Motor neuron (in vitro differentiated cells): Measurements from ENCODE around the gene KLHL29. TPM values are rescaled to one million over a fixed set of nuclear protein-coding genes. Genes with fewer than 3 reads are reported as not detected.

ENCODE experiments used
- ATAC-seq, 8 experiments: fragments of 200-7000 bp; cut with Tn5 transposase; replicated peaks in 6 of 8; 2 replicates each; pipeline ENCODE4 v1.8.0; 2021; ENCODE audit warnings: mild to moderate bottlenecking in 8 of 8, moderate library complexity in 8 of 8
- H3K27ac ChIP-seq, 2 donors: fragments of 250-450 bp; sonication (Bioruptor Pico); 2 replicates each; pipeline ENCODE4 v1.9.0; 2021; ENCODE audit warnings: antibody characterized with exemption in 2 of 2, mild to moderate bottlenecking in 2 of 2, moderate library complexity in 1 of 2
- H3K4me1 ChIP-seq, 2 donors: fragments of 250-450 bp; sonication (Bioruptor Pico); replicated peaks in 1 of 2; 2 replicates each; pipeline ENCODE4 v1.6.1; 2021; ENCODE audit warnings: antibody characterized with exemption in 2 of 2, mild to moderate bottlenecking in 2 of 2, moderate library complexity in 1 of 2
- H3K4me3 ChIP-seq, 5 donors: fragments of 250-450 bp; sonication (Bioruptor Pico); 2 replicates each; pipeline ENCODE4 v1.9.0; 2021; ENCODE audit warnings: antibody characterized with exemption in 5 of 5, mild to moderate bottlenecking in 5 of 5, moderate library complexity in 4 of 5
- WGBS, 10 experiments: fragments of 450-650 bp; shearing (Covaris generic); methylation state at CpG; one replicate each; pipeline ENCODE4 v1.0.0; 2022; 5-methylcytosine and 5-hydroxymethylcytosine counted together
- in situ Hi-C, 9 experiments: fragments of 400-800 bp; cut with MboI; loops; one replicate each; pipeline ENCODE4 v1.15.0; 2021; ENCODE audit warnings: low sequenced_read_pairs in 9 of 9, low pct_unique_long_range_greater_than_20kb in 2 of 9; ENCODE audit not compliant: unreplicated experiment in 9 of 9
- total RNA-seq, 8 experiments: library from RNA; unstranded; fragments of 300-600 nt; gene quantifications; 2 replicates each; pipeline versions ENCODE4 v1.2.3 to v1.2.4, GENCODE V29; 2022

Gene KLHL29
- total RNA-seq, 8 experiments from 2014 or later, result 4.1 to 58.7 (median 5.4) TPM

DNA sequence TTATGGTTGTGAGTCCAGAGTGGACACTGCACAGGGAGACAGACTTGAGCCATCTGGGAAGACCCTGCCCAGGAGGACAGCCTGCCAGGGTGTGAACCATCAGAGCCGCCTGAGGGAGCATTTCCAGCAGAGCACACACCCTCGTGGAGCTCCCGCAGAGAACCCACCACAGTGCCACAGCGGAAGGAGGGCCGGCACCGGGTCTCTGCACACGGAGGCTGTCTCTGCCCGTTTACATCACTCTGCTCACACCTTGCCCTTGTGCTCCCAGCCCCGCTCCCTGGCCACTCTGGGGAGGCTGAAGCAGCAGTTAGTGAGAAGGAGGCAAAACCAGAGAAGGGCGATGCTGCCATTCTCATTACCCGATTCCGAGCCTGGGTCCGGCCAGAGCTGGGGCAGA lies 161.9 kb downstream of the KLHL29 start:
- H3K4me3 ChIP-seq, result no peak overlapping the region
- in situ Hi-C loops, result no loop called here
- no peak for ATAC-seq
- peaks cover 64 to 65% of the 10 kb centered on the region in 2 donors for H3K4me1 ChIP-seq
- 60 to 100% (median 95%) methylated on average over 1 to 4 of the region's 13 CpGs; no CpG with 5 or more reads in 4 of the 10 experiments for WGBS, 10 experiments
- no peak overlapping the region for H3K27ac ChIP-seq

DNA sequence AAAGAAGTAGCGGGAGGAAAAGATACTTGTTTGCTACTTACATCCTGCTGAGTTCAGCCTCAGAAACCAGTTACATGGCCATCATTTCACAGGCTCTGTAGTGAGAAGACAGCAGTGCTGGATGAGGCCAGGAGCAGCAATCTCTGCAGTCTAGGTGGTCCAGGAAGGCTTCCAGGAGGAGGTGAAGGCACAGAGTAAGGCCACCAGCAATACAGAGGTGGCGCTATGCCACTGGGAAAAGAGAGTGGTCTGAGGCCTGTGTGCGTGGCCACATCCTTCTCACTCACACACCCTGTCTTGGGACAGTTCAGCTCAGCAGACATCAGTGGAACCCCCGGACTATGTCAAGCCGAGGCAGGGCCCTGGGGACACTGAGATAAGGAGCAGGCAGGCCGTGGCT lies 162.7 kb downstream of the KLHL29 start:
- no peak overlapping the region for H3K4me3 ChIP-seq
- H3K27ac ChIP-seq, result no peak overlapping the region
- WGBS, 10 experiments, result 67 to 100% (median 90%) methylated on average over 1 to 5 of the region's 6 CpGs; no CpG with 5 or more reads in 4 of the 10 experiments
- no peak for ATAC-seq
- in situ Hi-C loops, result no loop called here
- peaks cover 63 to 64% of the 10 kb centered on the region in 2 donors for H3K4me1 ChIP-seq

DNA sequence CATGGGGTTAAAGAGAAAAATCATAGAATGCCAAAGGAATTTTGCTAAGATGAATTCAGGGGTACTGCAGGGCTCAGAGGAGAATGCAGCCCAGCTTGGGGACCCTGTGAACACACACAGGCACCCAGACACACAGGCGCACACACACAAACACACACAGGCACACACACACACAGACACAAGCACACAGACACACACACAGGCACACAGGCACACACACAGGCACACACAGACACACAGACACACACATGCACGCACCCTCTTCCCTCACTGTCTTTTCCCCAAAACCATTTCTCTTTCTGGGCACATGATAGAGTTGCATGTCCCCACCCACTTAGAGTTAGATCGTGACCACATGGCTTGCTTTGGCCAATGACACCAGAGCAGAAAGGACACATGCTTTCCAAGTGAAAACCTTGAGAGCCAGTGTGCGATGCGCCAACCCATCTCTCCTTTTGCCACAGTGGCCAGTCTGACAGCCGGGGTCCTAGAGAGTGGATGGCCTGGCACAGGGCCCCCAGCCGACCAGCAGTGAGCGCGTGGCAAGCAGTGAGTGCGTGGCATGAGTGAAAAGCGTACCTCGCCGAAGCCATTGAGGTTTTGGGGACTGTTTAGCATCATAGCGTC lies 163.3 kb downstream of the KLHL29 start:
- Histone ChIP-seq H3K4me1 (peaks cover 57 to 62% of the 10 kb centered on the region in 2 donors), H3K4me3 (no peak overlapping the region), H3K27ac (no peak overlapping the region)
- 91 to 100% (median 100%) methylated on average over 1 to 8 of the region's 14 CpGs; no CpG with 5 or more reads in 3 of the 10 experiments for WGBS, 10 experiments
- in situ Hi-C loops, result no loop called here
- peak in 3 of 8 experiments; percentile 11 to 38 (median 22) for ATAC-seq

DNA sequence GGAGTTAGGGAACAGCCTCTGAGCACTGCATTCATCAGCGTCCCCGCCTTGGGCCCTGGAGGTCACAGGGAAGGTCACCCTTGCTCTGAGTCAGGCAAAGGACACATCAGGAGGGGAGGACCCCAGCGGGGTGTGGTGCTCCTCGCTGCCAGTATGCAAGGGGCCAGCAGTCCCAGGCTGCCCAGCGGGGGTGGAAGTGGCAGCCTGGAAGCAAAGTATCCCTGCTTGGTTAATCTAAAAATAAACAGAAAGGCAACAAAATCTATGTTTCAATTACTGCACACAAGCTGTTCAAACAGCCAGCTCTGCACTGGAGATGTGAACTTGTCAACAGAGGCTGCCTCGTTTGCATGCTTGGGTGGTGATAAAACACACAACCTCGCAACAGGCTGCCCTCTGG lies 164.1 kb downstream of the KLHL29 start:
- H3K4me3 ChIP-seq, result no peak overlapping the region
- ATAC-seq, result peak in 6 of 8 experiments; percentile 7 to 75 (median 18)
- in situ Hi-C loops, result no loop called here
- 10 to 100% (median 70%) methylated on average over 1 to 4 of the region's 7 CpGs; no CpG with 5 or more reads in 2 of the 10 experiments for WGBS, 10 experiments
- H3K27ac ChIP-seq, result no peak overlapping the region
- peaks cover 56 to 60% of the 10 kb centered on the region in 2 donors for H3K4me1 ChIP-seq

DNA sequence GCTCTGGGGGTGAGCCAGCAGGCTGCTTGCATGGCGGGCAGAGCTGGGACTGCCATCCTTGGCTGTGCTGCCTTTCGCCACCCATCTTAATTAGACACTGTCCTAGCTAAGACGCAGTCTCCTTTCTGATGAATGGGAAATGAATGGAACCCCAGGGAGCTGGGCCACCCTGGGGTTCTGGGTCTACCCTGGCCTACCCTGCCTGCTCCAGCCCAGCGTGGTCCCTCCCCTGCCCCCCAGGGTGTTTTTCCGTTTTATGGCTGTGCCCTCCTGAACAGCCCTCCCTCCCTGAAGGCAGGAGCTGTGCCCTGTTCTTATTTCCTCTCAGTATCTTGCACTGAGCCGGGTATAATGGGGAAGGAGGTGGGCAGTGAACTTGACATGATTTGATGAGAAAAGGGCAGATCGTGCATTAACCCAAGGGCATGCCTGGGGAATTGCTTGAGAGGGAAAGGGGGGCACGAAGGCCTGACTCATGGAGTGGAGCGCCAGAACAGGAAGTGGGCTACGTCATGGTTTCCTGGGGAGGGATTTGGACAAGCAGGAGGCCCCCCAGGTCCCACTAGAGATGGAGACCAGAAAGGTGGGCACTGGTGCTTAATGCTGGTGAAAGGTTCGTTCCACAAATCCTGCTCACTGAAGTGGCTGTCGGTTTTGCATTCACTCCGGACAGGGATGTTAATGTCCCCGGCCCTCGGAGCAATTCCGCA lies 165.0 kb downstream of the KLHL29 start:
- in situ Hi-C loops, result no loop called here
- H3K4me1 ChIP-seq, result peaks cover 61 to 65% of the 10 kb centered on the region in 2 donors
- H3K4me3 ChIP-seq, result no peak overlapping the region
- ATAC-seq, result peak in 2 of 8 experiments; percentile 3 to 30
- WGBS, 10 experiments, result 32 to 80% (median 47%) methylated on average over 2 to 12 of the region's 16 CpGs; no CpG with 5 or more reads in 5 of the 10 experiments
- H3K27ac ChIP-seq, result peak overlapping the region in 1 of 2 donors; percentile 30

DNA sequence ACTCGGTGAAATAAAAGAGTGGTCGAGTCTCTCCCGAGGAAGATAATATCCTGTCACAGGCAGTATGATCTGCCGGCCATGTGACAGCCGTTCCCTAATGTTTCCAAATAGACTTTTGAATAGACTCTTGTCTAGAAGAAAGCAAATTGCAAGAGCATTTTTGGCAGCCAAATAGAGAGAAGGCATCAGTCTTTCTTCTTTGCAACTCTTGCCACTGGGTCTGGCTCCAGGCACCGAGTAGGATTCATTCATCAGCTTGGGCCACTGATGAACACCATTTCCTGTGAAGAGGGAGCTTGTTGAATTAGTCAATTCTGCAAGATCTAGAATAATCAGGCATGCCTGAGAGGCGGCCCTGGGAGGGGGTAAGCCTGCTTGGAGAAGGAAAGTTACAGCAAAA lies 165.6 kb downstream of the KLHL29 start:
- WGBS, 10 experiments, result 0 to 100% (median 39%) methylated on average over 1 to 5 of the region's 7 CpGs
- Histone ChIP-seq H3K27ac (peak overlapping the region in 1 of 2 donors; percentile 30), H3K4me1 (peaks cover 64 to 69% of the 10 kb centered on the region in 2 donors), H3K4me3 (no peak overlapping the region)
- in situ Hi-C loops, result no loop called here
- ATAC-seq, result no peak

DNA sequence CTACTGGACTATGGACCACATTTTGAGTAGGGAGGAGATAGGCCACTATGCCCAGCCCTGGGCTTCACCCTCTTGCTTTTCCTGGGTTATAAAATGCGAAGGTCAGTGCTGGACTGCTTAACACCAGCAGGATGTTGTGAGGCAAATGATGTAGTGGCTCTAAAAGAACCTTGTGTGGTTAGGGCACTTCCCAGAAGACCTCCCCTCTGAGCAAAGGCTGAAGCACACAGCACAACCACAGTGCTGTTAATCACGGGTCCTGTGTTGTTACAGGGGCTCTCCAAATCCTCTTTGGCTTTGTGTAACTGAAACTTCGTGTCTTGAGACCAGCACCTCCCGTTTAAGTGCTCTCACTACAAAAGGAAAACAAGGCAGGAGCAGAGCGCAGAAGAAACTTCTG lies 166.9 kb downstream of the KLHL29 start:
- Histone ChIP-seq H3K4me1 (peaks cover 58 to 66% of the 10 kb centered on the region in 2 donors), H3K4me3 (no peak overlapping the region), H3K27ac (no peak overlapping the region)
- WGBS, 10 experiments, result 33 to 100% (median 82%) methylated on average over 1 to 3 of the region's 5 CpGs; no CpG with 5 or more reads in 2 of the 10 experiments
- ATAC-seq, result no peak
- in situ Hi-C loops, result no loop called here

DNA sequence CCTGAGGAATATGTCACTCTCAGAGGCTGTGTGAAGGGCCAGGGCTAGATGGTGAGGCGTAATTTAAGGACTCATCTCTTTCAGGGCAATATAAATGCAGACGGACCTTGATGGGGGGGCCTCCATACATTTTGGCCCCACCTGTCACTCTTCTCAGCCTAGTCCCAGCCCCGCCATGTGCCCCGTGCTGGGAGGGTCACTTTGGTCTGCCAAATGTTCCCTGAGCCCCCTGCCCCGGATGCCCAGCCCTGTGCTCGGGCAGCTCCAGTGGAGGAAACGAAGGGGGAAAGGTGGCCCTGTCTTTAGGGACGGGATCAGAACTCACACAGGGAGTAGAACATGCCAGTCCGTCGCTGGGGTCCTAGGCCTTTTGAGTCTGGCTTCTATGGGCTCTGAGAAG lies 168.6 kb downstream of the KLHL29 start:
- Histone ChIP-seq H3K4me3 (no peak overlapping the region), H3K27ac (peak overlapping the region; percentile 29 to 63), H3K4me1 (peaks cover 55 to 64% of the 10 kb centered on the region in 2 donors)
- in situ Hi-C loops, result no loop called here
- no peak for ATAC-seq
- 80 to 100% (median 96%) methylated on average over 1 to 6 of the region's 10 CpGs; no CpG with 5 or more reads in 4 of the 10 experiments for WGBS, 10 experiments

DNA sequence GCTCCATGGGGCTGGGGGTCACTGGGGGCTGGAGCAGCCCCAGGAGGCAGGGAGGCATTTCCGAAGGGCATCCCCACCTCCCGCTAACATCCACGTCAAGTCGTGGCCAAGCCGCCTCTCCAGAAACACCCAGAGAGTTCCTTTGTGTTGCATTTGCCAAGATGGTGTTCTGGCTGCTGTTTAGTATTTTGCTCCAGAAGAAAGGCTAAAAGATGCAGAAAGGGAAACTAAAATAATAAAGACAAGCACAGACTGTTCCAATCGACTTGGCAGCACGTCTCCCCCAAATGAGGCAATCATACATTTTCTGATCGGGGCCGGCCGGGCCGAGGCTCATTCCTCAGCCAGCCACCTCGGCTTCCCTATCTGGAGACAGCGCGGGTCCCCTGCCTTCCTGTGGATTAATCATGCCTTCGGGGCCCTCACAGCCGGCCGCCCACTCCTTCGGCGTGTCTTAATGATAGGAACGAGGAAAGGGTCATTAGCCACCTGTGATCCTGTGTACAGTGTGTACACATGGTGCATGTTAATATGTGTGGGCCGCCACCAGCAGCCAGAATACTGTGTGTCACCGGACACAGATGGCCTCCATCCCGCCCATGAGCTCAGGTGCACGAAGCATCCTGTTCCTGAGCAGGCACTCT lies 169.2 kb downstream of the KLHL29 start:
- H3K27ac ChIP-seq, result peak overlapping the region; percentile 29 to 63
- 54 to 100% (median 80%) methylated on average over 1 to 6 of the region's 24 CpGs; no CpG with 5 or more reads in 5 of the 10 experiments for WGBS, 10 experiments
- ATAC-seq, result peak in 6 of 8 experiments; percentile 51 to 92 (median 90)
- in situ Hi-C loops, result no loop called here
- no peak overlapping the region for H3K4me3 ChIP-seq
- H3K4me1 ChIP-seq, result peaks cover 49 to 58% of the 10 kb centered on the region in 2 donors

DNA sequence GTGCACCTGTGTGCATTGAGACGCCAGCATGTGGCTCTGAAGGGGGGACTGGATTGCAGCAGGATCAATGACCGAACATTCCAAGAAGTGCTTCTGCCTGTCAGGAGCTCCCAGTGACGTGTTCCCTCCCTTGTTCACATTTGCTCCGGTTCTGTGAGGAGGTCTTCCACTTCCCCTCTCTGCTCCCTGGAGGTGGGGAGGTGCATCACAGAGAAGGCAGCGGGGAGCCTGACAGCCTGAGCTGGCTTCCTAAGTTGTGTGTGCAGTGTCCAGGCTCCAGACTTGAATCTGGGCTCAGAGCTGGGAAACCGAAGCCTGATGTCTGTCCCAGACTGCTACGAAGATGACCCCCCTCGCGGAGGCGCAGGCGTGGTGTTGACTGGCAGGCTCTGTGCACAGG lies 171.0 kb downstream of the KLHL29 start:
- Histone ChIP-seq H3K27ac (no peak overlapping the region), H3K4me3 (no peak overlapping the region), H3K4me1 (peaks cover 32 to 40% of the 10 kb centered on the region in 2 donors)
- WGBS, 10 experiments, result 81 to 100% (median 97%) methylated on average over 2 to 9 of the region's 11 CpGs; no CpG with 5 or more reads in 5 of the 10 experiments
- in situ Hi-C loops, result no loop called here
- ATAC-seq, result no peak

DNA sequence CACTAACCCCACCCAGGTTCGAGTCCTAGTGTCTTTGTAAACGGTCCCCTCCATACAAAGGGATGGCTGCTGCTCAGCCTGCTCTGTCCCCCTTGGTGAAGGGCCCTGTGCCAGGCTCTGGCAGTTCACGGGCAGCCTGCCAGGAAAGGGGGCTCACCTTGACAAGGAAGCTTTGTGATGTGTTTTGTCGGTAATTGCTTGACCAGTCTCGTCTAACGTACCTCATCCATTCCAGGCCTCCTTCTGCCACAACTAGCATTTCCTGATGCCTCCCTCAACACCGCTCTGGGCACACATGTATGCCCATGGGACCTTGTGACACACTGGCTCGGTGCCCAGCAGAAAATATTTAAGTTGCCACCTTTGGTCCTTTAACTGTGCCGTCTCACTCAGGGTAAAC lies 171.9 kb downstream of the KLHL29 start:
- WGBS, 10 experiments, result 62 to 100% (median 86%) methylated on average over 1 to 8 of the region's 9 CpGs; no CpG with 5 or more reads in 2 of the 10 experiments
- no peak for ATAC-seq
- in situ Hi-C loops, result no loop called here
- Histone ChIP-seq H3K27ac (no peak overlapping the region), H3K4me1 (peaks cover 31 to 35% of the 10 kb centered on the region in 2 donors), H3K4me3 (no peak overlapping the region)

DNA sequence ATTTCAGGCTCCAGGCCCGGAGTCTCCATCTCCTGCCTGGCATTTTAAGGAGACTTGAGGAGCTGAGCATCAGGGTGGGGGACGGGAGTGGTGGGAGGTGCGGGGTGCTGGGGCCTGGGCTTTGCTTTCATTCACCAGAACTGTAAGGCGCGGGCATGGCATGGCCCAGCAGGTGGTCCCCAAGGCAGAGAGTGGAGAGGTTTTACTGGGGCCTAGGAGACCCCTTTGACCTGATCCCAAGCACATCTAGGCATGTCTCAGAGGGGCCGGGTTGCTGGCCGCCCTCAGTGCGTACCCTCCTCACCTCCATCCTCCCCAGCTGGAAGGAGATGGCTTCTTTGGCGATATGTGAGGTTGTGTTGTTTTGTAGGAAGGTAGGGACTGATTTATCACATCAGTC lies 172.5 kb downstream of the KLHL29 start:
- H3K4me3 ChIP-seq, result no peak overlapping the region
- no peak overlapping the region for H3K27ac ChIP-seq
- H3K4me1 ChIP-seq, result peaks cover 26 to 30% of the 10 kb centered on the region in 2 donors
- ATAC-seq, result no peak
- WGBS, 10 experiments, result 80 to 100% (median 90%) methylated on average over 1 of the region's 9 CpGs; no CpG with 5 or more reads in 6 of the 10 experiments
- in situ Hi-C loops, result no loop called here
